GM20000 (cell line): ENCODE measurements around the gene NCAPD3.
A peak's percentile ranks its signal among the peaks of the same experiment; 100 is the strongest.
"Not testable (repeated sequence)": the region's sequence is repeated elsewhere in the genome, so short reads cannot be mapped to it uniquely, and the experiment has no call there.

Experiments
- DNase-seq: peaks from one replicate; pipeline ENCODE4 v3.0.0; 2012; ENCODE audit warnings: low spot score
- CTCF ChIP-seq: IDR thresholded peaks from 2 replicates; pipeline ENCODE4 v1.5.1; 2012; ENCODE audit warnings: mild to moderate bottlenecking, control low read depth; ENCODE audit errors: extremely low read depth, missing control alignments

Gene NCAPD3

GRCh38 chr11:134257101-134257500 is 33.3 kb upstream of the NCAPD3 start:
- no peak for TF ChIP-seq CTCF
- DNase-seq: no peak

- DNase-seq: not testable (repeated sequence)
Measured at GRCh38 chr11:134255184-134255561, 31.4 kb upstream of the NCAPD3 start.

GRCh38 chr11:134254433-134255183 is 30.8 kb upstream of the NCAPD3 start:
- DNase-seq: no peak
- no peak for TF ChIP-seq CTCF

- TF ChIP-seq CTCF: no peak
- peak; percentile 98 for DNase-seq
Measured at GRCh38 chr11:134253188-134253993, 29.6 kb upstream of the NCAPD3 start, which contains the start of the genes ACAD8 and THYN1. Gene ACAD8, plus strand, starts transcription at chr11:134253568. Its CDS starts 33 bp downstream, at chr11:134253601. Gene THYN1, minus strand, starts transcription at chr11:134253352. Its CDS starts 470 bp downstream, at chr11:134252882.

GRCh38 chr11:134252346-134253187 is 28.8 kb upstream of the NCAPD3 start:
- TF ChIP-seq CTCF: no peak
- DNase-seq: peak; percentile 40

GRCh38 chr11:134250675-134251074 is 26.9 kb upstream of the NCAPD3 start:
- no peak for TF ChIP-seq CTCF
- DNase-seq: no peak

GRCh38 chr11:134250246-134250645 is 26.5 kb upstream of the NCAPD3 start:
- no peak for TF ChIP-seq CTCF
- no peak for DNase-seq
